Caco-2 (cell line): ENCODE results near the gene PDZD7. TPM values are rescaled to one million over a fixed set of nuclear protein-coding genes. Genes with fewer than 3 reads are reported as not detected.

Source experiments
- BruUV-seq: library from RNA; stranded (reverse); fragments of 400-500 nt; replicated peaks from 2 replicates; lab custom pipeline; 2021; lab: Mats Ljungman, UMichigan
- CTCF ChIA-PET: fragments of 300-600 bp; sonication (Branson Sonifier 250); formaldehyde crosslinking; loops from one replicate; lab custom pipeline; 2022; ENCODE audit warnings: antibody characterized with exemption; lab: Charles Lee
- POLR2A ChIA-PET: fragments of 300-600 bp; sonication (Branson Sonifier 250); formaldehyde crosslinking; loops from one replicate; lab custom pipeline; 2022; ENCODE audit warnings: antibody characterized with exemption; lab: Charles Lee
- DNase-seq, 2 experiments: peaks; one replicate each; pipeline versions ENCODE4 v3.0.0 to v3.0.0-alpha.2; 2020 to 2022
- H3K27me3 ChIP-seq: replicated peaks from 2 replicates; pipeline ENCODE4 v1.6.0; 2011; ENCODE audit warnings: low read length; ENCODE audit not compliant: control insufficient read depth, insufficient read depth
- H3K36me3 ChIP-seq: 2 replicates; pipeline ENCODE4 v1.5.1; 2011; ENCODE audit warnings: low read length; ENCODE audit not compliant: control insufficient read depth, insufficient read depth
- H3K4me1 ChIP-seq: fragments of 250-450 bp; sonication (Bioruptor Pico); 2 replicates; pipeline ENCODE4 v1.5.1; 2020; ENCODE audit warnings: mild to moderate bottlenecking
- H3K4me3 ChIP-seq: 2 replicates; pipeline ENCODE4 v1.5.1; 2011; ENCODE audit warnings: low read depth, mild to moderate bottlenecking, control low read depth, low read length
- H3K9me3 ChIP-seq: fragments of 250-450 bp; sonication (Bioruptor Pico); 2 replicates; pipeline ENCODE4 v1.5.1; 2020; ENCODE audit warnings: mild to moderate bottlenecking, moderate library complexity
- H3K27ac Mint-ChIP-seq: one replicate; pipeline ENCODE4 v1.8.0; 2022; ENCODE audit warnings: mixed read lengths; ENCODE audit not compliant: unreplicated experiment
- H3K27me3 Mint-ChIP-seq: one replicate; pipeline ENCODE4 v1.8.0; 2022; ENCODE audit warnings: mixed read lengths; ENCODE audit not compliant: insufficient read depth, unreplicated experiment
- H3K36me3 Mint-ChIP-seq: one replicate; pipeline ENCODE4 v1.8.0; 2022; ENCODE audit warnings: mild to moderate bottlenecking, mixed read lengths; ENCODE audit not compliant: insufficient read depth, unreplicated experiment
- H3K4me1 Mint-ChIP-seq: one replicate; pipeline ENCODE4 v1.8.0; 2022; ENCODE audit warnings: low read depth, mixed read lengths; ENCODE audit not compliant: unreplicated experiment
- H3K4me3 Mint-ChIP-seq: one replicate; pipeline ENCODE4 v1.8.0; 2022; ENCODE audit warnings: mild to moderate bottlenecking, moderate library complexity, mixed read lengths; ENCODE audit not compliant: unreplicated experiment
- H3K9me3 Mint-ChIP-seq: one replicate; pipeline ENCODE4 v1.8.0; 2022; ENCODE audit warnings: mixed read lengths; ENCODE audit not compliant: unreplicated experiment
- CTCF ChIP-seq, 2 experiments: fragments of 200-600 bp in 1 of 2; IDR thresholded peaks; 1 replicate in 1 of 2; 2 replicates in 1 of 2; pipeline versions ENCODE4 v1.5.1 to v1.8.0; 2011 to 2022; ENCODE audit warnings: antibody characterized with exemption in 1 of 2, control low read depth in 1 of 2, inconsistent platforms in 1 of 2, low read depth in 1 of 2, low read length in 1 of 2, mild to moderate bottlenecking in 1 of 2, moderate library complexity in 1 of 2; ENCODE audit not compliant: insufficient read depth in 1 of 2, severe bottlenecking in 1 of 2, unreplicated experiment in 1 of 2
- intact Hi-C: fragments of 100-400 bp; cut with micrococcal nuclease; formaldehyde crosslinking; loops from one replicate; pipeline ENCODE4 v1.10.0; 2022; ENCODE audit not compliant: unreplicated experiment
- microRNA-seq: library from miRNA; unstranded; fragments of <30 nt; microRNA quantifications from one replicate; pipeline ENCODE4 v1.2.0, GENCODE V29; 2022
- total RNA-seq: library from RNA; stranded (reverse); gene quantifications from 2 replicates; pipeline ENCODE4 v1.2.3, GENCODE V29; 2022

The PDZD7 gene
- total RNA-seq, 1 experiment from 2014 or later: 1.5 TPM

GRCh38 chr10:100963826-100964225 lies 67.1 kb downstream of the PDZD7 start:
- Mint-ChIP-seq H3K4me3 (no peak overlapping the region), H3K9me3 (no peaks in the 10 kb centered on the region), H3K36me3 (peaks cover 9% of the 10 kb centered on the region), H3K27me3 (no peaks in the 10 kb centered on the region), H3K27ac (no peak overlapping the region), H3K4me1 (peaks cover 15% of the 10 kb centered on the region)
- intact Hi-C loops: no loop called here
- no peak overlapping the region for H3K4me3 ChIP-seq
- no TSS peak for BruUV-seq
- H3K4me1 ChIP-seq: peaks cover 2% of the 10 kb centered on the region
- peaks cover 1% of the 10 kb centered on the region for H3K36me3 ChIP-seq
- TF ChIP-seq CTCF (IDR thresholded peaks at IDR 0.05; ENCODE audit: insufficient read depth in 1 of 2, low read depth in 1 of 2, low read length in 1 of 2, severe bottlenecking in 1 of 2, unreplicated experiment in 1 of 2): no peak
- no peaks in the 10 kb centered on the region for H3K27me3 ChIP-seq
- POLR2A ChIA-PET: no interaction called here
- CTCF ChIA-PET: no interaction called here
- no peak for DNase-seq
- no peaks in the 10 kb centered on the region for H3K9me3 ChIP-seq

DNA sequence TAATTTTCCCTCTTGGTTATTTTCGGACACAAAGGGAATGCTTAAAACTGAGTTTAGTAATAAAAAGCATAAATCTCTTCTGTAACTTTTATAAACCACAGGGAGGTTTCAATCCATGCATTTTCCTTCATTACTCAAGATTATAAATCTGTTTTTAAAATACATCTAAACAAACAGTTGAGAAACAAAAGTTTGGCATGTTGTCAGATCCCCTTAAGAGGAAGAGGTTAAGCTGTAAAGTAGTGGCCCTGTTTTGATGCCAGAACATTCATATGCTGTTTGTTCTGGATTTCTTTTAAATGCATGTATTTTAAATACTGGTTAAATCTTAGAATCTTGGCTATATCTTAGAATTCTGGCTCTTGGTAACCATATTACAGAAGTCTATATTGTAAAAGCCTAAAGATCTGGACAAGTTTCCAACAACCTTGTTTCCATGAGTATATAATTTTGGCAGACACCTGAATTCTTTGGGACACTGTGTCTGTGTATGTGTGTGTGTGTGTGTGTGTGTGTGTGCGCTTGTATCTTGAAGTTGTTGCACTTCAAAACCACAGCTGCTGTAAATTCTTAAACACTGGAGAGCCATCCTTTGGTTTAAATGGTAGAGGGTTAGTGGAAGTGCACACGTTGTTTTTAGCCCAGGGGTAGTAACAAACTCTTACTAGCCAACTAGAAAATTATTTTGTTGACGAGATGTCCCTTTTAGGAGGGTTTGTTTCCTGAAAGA lies 68.4 kb downstream of the PDZD7 start:
- CTCF ChIA-PET: interaction anchor here (0.6 kb wide), 1 partner anchor 138 kb away, joined by 3 read pairs; no protein-coding TSS in a partner anchor
- H3K36me3 ChIP-seq: peaks cover 1% of the 10 kb centered on the region

DNA sequence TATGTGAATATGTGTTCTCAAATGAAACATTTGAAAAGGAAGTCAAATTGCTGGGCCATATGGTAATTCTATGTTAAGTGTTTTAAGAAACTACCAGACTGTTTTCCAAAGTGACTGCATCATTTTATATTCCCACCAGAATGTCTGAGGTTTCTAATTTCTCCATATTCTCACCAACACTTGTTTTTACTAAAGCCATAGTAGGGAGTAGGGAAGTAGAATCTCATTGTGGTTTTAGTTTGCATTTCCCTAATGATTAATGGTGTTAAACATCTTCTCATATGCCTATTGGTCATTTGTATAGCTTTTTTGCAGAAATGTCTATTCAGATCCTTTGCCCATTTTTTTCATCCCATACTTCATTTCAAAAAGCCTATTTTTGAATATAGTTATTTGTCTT lies 70.7 kb downstream of the PDZD7 start:
- no peaks in the 10 kb centered on the region for H3K4me1 ChIP-seq
- H3K27me3 ChIP-seq: no peaks in the 10 kb centered on the region
- no peaks in the 10 kb centered on the region for H3K9me3 ChIP-seq
- BruUV-seq: no TSS peak
- CTCF ChIA-PET: no interaction called here
- no peaks in the 10 kb centered on the region for H3K9me3 Mint-ChIP-seq
- peaks cover 24% of the 10 kb centered on the region for H3K36me3 Mint-ChIP-seq
- H3K4me3 ChIP-seq: no peak overlapping the region
- POLR2A ChIA-PET: no interaction called here
- DNase-seq: no peak
- H3K27ac Mint-ChIP-seq: no peak overlapping the region
- TF ChIP-seq CTCF (IDR thresholded peaks at IDR 0.05; ENCODE audit: insufficient read depth in 1 of 2, low read depth in 1 of 2, low read length in 1 of 2, severe bottlenecking in 1 of 2, unreplicated experiment in 1 of 2): no peak
- no peaks in the 10 kb centered on the region for H3K27me3 Mint-ChIP-seq
- H3K36me3 ChIP-seq: no peaks in the 10 kb centered on the region; the same call in 1 of the 2 replicates
- intact Hi-C loops: no loop called here
- no peak overlapping the region for H3K4me3 Mint-ChIP-seq
- H3K4me1 Mint-ChIP-seq: no peaks in the 10 kb centered on the region

More for the DNA sequence above, 68.4 kb downstream of the PDZD7 start:
- Mint-ChIP-seq H3K4me1 (peaks cover 4% of the 10 kb centered on the region), H3K27me3 (no peaks in the 10 kb centered on the region), H3K36me3 (peaks cover 13% of the 10 kb centered on the region), H3K27ac (no peak overlapping the region), H3K4me3 (no peak overlapping the region), H3K9me3 (no peaks in the 10 kb centered on the region)
- intact Hi-C loops: no loop called here
- Histone ChIP-seq H3K9me3 (no peaks in the 10 kb centered on the region), H3K4me3 (no peak overlapping the region), H3K27me3 (no peaks in the 10 kb centered on the region), H3K4me1 (no peaks in the 10 kb centered on the region)
- no peak for DNase-seq
- POLR2A ChIA-PET: no interaction called here
- TSS peak; percentile 29 for BruUV-seq
- TF ChIP-seq CTCF (IDR thresholded peaks at IDR 0.05; ENCODE audit: insufficient read depth in 1 of 2, low read depth in 1 of 2, low read length in 1 of 2, severe bottlenecking in 1 of 2, unreplicated experiment in 1 of 2): no peak

Small RNA genes lying within 50 kb of the gene (microRNA-seq; reads per million reads assigned to microRNA genes)
- not detected for gene MIR608

Other genes with a start within 250 kb of the PDZD7 start
- 25.2 and 28.8 TPM in 2 replicates for gene SLF2, start 118.2 kb downstream of the PDZD7 start, total RNA-seq
- gene SEMA4G, start 61.6 kb downstream of the PDZD7 start, total RNA-seq: 67.3 and 81.2 TPM in 2 replicates
- gene MRPL43, start 43.6 kb downstream of the PDZD7 start, total RNA-seq: 82.1 and 84.1 TPM in 2 replicates
- 26.2 and 29.8 TPM in 2 replicates for gene TWNK, start 43.6 kb downstream of the PDZD7 start, total RNA-seq
- gene LZTS2, start 31.3 kb downstream of the PDZD7 start, total RNA-seq: 53.3 and 54.8 TPM in 2 replicates
- 23.4 and 30.3 TPM in 2 replicates for gene SFXN3, start 105 bp upstream of the PDZD7 start, total RNA-seq
- 41.3 and 42.3 TPM in 2 replicates for gene KAZALD1, start 30.9 kb upstream of the PDZD7 start, total RNA-seq
- 1.9 and 2.3 TPM in 2 replicates for gene TLX1, start 100.2 kb upstream of the PDZD7 start, total RNA-seq
- gene LBX1, start 198.3 kb upstream of the PDZD7 start, total RNA-seq: not detected in 2 replicates